HL-60 (cell line): ENCODE measurements around the gene ZPR1.

ENCODE experiments used
- DNase-seq, 2 experiments: peaks; one replicate each; pipeline ENCODE4 v3.0.0-alpha.2; 2010 to 2020; ENCODE audit warnings: low read depth in 1 of 2, low spot score in 1 of 2
- H3K27ac ChIP-seq: fragments of 250-450 bp; sonication (Bioruptor Pico); replicated peaks from 2 replicates; pipeline ENCODE4 v1.5.1; 2020; ENCODE audit warnings: mild to moderate bottlenecking, moderate library complexity
- H3K27me3 ChIP-seq: fragments of 250-450 bp; sonication (Bioruptor Pico); 2 replicates; pipeline ENCODE4 v1.5.1; 2021; ENCODE audit warnings: mild to moderate bottlenecking, moderate library complexity; ENCODE audit not compliant: insufficient read depth, poor library complexity, severe bottlenecking
- H3K4me3 ChIP-seq: replicated peaks from 2 replicates; pipeline ENCODE4 v1.5.1; 2011; ENCODE audit warnings: mild to moderate bottlenecking, control low read depth, low read length; ENCODE audit not compliant: insufficient read depth
- GABPA ChIP-seq: IDR thresholded peaks from 2 replicates; pipeline ENCODE4 v1.6.1; 2012; ENCODE audit warnings: low read depth
- POLR2AphosphoS5 ChIP-seq: IDR thresholded peaks from 2 replicates; pipeline ENCODE4 v1.6.1; 2012; ENCODE audit warnings: low read depth
- REST ChIP-seq: IDR thresholded peaks from 2 replicates; pipeline ENCODE4 v1.6.1; 2012; ENCODE audit warnings: low read depth; ENCODE audit not compliant: insufficient replicate concordance
- SPI1 ChIP-seq: IDR thresholded peaks from 2 replicates; pipeline ENCODE4 v1.6.1; 2012; ENCODE audit warnings: low read depth, mild to moderate bottlenecking, borderline replicate concordance
- TF ChIP-seq, protein P1 (sequence below): IDR thresholded peaks from one replicate; pipeline ENCODE4 v1.5.1; 2011; ENCODE audit warnings: low read length, control low read depth, inconsistent platforms; ENCODE audit not compliant: insufficient read depth

Gene ZPR1

GRCh38 chr11:116736763-116737162 lies 51.1 kb downstream of the ZPR1 start:
- TF ChIP-seq SPI1, result no peak
- no peak for TF ChIP-seq POLR2AphosphoS5
- TF ChIP-seq REST, result no peak
- TF ChIP-seq GABPA, result no peak
- TF ChIP-seq, protein P1, sequence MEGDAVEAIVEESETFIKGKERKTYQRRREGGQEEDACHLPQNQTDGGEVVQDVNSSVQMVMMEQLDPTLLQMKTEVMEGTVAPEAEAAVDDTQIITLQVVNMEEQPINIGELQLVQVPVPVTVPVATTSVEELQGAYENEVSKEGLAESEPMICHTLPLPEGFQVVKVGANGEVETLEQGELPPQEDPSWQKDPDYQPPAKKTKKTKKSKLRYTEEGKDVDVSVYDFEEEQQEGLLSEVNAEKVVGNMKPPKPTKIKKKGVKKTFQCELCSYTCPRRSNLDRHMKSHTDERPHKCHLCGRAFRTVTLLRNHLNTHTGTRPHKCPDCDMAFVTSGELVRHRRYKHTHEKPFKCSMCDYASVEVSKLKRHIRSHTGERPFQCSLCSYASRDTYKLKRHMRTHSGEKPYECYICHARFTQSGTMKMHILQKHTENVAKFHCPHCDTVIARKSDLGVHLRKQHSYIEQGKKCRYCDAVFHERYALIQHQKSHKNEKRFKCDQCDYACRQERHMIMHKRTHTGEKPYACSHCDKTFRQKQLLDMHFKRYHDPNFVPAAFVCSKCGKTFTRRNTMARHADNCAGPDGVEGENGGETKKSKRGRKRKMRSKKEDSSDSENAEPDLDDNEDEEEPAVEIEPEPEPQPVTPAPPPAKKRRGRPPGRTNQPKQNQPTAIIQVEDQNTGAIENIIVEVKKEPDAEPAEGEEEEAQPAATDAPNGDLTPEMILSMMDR, result no peak
- no peak for DNase-seq
- Histone ChIP-seq H3K4me3 (no peak overlapping the region), H3K27ac (no peak overlapping the region), H3K27me3 (no peaks in the 10 kb centered on the region)

DNA sequence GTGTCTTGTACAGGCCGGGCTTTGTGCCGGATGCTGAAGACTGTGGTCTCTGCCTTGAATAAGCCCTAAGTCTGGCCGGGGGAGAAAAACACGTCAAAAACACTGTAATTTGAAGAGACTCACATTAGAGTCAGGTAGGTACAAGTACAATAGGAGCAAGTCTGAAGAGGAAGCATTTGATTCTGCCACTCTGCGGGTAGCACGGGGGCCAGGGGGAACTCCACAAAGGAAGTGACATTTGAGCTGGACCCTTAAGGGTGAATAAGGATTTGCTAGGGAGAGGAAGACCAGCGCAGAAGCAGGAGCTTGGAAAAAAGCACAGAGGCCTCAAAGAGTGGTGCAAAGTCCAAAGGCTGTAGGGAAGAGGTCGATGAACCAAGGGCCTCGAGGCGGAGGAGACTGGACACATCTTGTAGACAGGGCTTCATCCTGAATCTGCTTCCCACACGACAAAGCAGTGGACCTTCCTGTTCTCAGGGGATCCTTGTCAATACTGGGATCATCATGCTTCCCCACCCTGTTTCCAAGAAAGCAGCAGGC lies 53.8 kb downstream of the ZPR1 start:
- H3K4me3 ChIP-seq, result no peak overlapping the region
- no peak overlapping the region for H3K27ac ChIP-seq
- peak; percentile 42; the same call in 1 of the 2 replicates for TF ChIP-seq SPI1
- no peak for TF ChIP-seq POLR2AphosphoS5
- no peaks in the 10 kb centered on the region for H3K27me3 ChIP-seq
- DNase-seq, result peak in 1 of 2 experiments; percentile 53

DNA sequence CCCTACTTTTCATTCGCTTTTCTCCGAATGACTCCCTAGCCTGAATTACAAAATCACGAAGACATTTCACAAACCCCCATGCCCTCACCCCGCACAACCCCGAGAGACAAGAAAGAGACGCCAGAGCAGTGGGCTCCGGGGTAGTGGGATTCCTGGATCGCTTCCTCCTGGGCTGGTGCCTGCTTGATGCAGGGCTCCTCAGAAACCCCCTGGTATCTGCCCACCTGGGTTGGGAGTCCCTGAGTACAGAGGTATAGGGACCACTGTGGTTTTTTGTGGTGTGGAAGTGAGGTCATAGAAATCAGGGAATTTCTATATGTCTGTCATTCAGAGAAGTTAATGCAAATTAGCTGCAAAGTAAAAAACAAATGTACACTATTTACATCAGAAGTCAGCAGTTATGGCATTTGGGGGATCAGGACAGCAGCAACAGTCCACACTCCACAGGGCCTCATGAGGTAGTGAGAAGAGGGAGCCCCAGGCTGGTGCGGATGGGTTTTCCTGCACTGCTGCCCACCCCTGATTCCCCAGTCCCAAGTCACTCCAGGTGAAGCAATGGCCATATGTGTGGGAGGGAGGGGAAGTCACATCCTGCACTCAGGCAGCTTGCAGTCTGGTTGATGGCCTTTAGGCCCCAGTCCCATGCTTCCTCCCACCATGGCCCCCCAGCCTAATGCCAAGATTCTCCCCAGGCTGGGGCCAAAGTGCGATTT lies 54.6 kb downstream of the ZPR1 start:
- Histone ChIP-seq H3K27ac (no peak overlapping the region), H3K27me3 (no peaks in the 10 kb centered on the region), H3K4me3 (no peak overlapping the region)
- TF ChIP-seq REST (no peak), SPI1 (no peak), GABPA (no peak), POLR2AphosphoS5 (no peak)
- TF ChIP-seq, protein P1, result no peak
- no peak for DNase-seq

DNA sequence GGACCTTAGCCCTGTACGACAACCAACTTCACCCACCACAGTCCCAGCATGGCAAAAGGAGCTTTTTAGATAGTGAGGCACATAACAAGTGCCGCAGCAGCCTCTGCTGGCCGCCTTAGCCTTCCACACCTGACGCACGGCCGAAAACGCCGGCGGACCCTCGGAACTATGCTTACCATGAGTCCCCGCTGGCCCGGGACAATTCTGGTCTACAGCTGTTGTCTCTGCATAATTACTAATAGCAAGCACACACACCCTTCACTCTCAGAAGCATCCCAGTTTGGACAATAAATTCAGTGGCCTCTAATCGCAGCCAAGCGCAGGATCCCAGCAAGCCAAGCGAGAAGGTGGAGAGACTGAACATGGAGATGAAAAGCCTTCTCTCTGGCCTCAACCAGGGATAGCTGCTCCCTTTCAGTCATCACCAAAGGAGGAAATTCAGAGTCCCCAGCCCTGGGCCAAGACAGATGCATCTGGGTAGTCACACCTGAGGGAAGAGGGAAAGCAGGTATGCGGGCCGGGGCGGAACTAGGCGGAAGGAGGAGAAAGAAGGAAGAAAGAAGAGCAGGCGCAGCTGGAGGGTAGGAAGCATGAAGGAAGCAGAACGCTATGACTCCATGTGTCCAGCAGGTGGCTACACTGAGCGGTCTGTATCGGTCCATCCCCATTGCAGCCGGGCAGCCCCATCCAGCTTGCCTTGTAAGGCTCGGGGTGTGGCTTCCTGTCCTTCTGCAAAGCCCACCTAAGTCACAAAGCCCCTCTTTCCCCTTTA lies 55.4 kb downstream of the ZPR1 start:
- DNase-seq, result peak; percentile 65 to 66
- TF ChIP-seq POLR2AphosphoS5, result no peak
- TF ChIP-seq, protein P1, result peak; percentile 90
- Histone ChIP-seq H3K27me3 (no peaks in the 10 kb centered on the region), H3K27ac (no peak overlapping the region), H3K4me3 (no peak overlapping the region)
